NB4 (cell line): ENCODE data around the gene MAGT1.

Source experiments
- DNase-seq: peaks from one replicate; pipeline ENCODE4 v3.0.0; 2010; ENCODE audit warnings: low read depth
- H3K4me3 ChIP-seq: one replicate; pipeline ENCODE4 v1.5.1; 2011; ENCODE audit warnings: mild to moderate bottlenecking, low read depth, low read length, moderate library complexity
- CTCF ChIP-seq: IDR thresholded peaks from one replicate; pipeline ENCODE4 v1.5.1; 2012; ENCODE audit warnings: low read depth, low read length
- MAX ChIP-seq: IDR thresholded peaks from 2 replicates; pipeline ENCODE4 v1.6.1; 2011; ENCODE audit warnings: low read depth, low read length
- MYC ChIP-seq: IDR thresholded peaks from 2 replicates; pipeline ENCODE4 v1.6.1; 2011; ENCODE audit warnings: low read depth, low read length
- POLR2A ChIP-seq: IDR thresholded peaks from 2 replicates; pipeline ENCODE4 v1.6.1; 2011; ENCODE audit warnings: mild to moderate bottlenecking; ENCODE audit not compliant: insufficient read length; ENCODE audit errors: extremely low read depth

Gene MAGT1

GRCh38 chrX:77917294-77917933 is 22.2 kb upstream of the MAGT1 start:
- TF ChIP-seq MYC: no peak
- TF ChIP-seq POLR2A: no peak
- no peak for TF ChIP-seq CTCF
- no peak for TF ChIP-seq MAX
- H3K4me3 ChIP-seq: no peak overlapping the region
- no peak for DNase-seq

DNA sequence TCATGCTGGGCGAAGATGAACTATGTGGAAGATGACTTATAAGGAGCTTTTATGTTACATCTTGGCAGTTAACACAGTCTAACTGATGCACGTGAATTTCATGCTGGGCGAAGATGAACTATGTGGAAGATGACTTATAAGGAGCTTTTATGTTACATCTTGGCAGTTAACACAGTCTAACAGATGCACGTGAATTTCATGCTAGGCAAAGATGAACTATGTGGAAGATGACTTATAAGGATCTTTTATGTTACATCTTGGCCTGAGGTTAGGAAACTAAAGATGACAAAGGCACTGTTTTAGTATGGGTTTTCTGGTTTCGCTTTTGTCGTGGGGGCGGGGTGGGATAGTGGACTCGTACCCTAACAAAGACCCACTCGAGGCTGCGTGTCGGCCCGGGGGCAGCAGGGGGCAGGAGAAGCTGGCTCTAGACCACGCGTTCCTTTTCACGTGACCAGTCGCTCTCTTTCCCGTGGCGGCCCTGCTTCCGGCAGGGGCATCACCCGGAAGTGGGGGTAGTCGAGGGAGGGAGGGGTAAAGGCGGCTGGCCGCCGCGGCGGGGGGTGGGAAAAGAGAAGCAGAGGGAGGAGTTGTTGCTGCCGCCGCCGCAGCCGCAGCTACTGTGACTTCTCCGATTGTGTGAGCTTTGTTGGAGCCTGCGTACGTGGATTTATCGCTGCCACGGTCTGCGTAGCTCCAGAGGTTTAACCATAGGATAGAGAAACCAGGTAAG is 15.0 kb upstream of the MAGT1 start, which contains the start of gene ATP7A:
ATP7A (plus strand) TSS at position 586 of the 733 bp plus-strand sequence. CDS start 60,949 bp downstream, outside the sequence.
- TF ChIP-seq CTCF: peak; percentile 43
- no peak for TF ChIP-seq POLR2A
- peak; percentile 89 for TF ChIP-seq MYC
- TF ChIP-seq MAX: peak; percentile 85
- H3K4me3 ChIP-seq: peak within 1 kb of the TSS; percentile 89
- DNase-seq: peak; percentile 93

DNA sequence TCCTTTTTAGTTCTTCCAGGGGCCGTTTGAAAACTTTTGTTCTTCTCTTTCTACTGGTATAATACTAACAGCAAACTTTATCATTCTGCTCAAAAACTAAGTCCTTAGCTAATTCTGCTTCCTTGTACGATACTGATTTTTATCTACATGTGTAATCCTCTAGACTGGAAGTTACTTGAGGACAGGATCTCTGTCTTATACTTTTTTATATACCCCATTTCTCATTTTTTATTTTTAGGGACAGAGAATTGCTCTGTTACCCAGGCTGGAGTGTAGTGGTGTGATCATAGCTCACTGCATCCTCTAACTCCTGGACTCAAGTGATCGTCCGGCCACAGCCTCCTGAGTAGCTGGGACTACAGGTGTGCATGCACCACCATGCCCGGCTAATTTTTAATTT is 6.3 kb upstream of the MAGT1 start:
- TF ChIP-seq MYC (no peak), POLR2A (no peak), CTCF (no peak), MAX (no peak)
- H3K4me3 ChIP-seq: peak overlapping the region; percentile 95
- DNase-seq: no peak

- peak overlapping the region; percentile 95 for H3K4me3 ChIP-seq
- peak; percentile 48 for DNase-seq
- TF ChIP-seq CTCF (no peak), MYC (no peak), POLR2A (no peak), MAX (no peak)
Observed at GRCh38 chrX:77900688-77901087, 5.5 kb upstream of the MAGT1 start.

DNA sequence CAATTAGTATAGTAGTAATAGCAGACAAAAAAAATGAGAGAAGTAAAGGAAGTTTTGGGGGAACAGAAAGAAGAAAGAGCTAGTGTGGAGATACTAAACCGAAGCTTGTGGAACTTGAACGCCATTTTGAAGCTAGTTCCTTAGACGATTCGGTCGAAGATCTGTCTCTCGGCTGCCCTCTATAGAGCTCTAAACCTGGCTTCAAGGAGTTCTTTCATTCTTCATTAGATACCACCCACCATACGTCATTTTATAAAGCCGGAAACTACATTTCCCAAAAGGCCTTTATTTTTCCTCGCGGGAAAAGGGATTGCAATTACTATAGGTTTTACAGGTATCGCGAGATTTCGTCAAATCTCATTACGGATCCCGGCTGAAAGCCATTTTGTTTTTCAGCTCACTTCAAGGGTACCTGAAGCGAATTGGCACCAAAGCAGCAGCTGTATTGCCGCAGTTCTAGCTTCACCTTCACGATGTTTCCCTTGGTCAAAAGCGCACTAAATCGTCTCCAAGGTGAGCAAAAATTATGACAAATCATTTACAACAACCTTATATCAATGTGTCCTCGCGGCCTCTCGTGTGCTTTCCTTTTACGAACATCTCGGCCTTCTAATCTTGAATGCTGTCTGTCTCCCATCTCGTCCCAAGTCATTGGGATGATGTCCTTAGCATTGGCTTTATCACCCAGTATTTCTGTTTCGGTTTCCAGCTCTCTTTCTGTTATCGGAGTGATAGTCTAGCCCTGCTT is 4.0 kb upstream of the MAGT1 start, which contains the start of gene COX7B:
COX7B (plus strand) TSS at position 388 of the 748 bp plus-strand sequence; CDS start at position 474, 86 bp downstream.
- peak; percentile 94 for DNase-seq
- peak within 1 kb of the TSS; percentile 95 for H3K4me3 ChIP-seq
- peak; percentile 71 for TF ChIP-seq MYC
- peak; percentile 84 for TF ChIP-seq POLR2A
- TF ChIP-seq MAX: peak; percentile 19
- peak; percentile 34 for TF ChIP-seq CTCF
